Hematopoietic multipotent progenitor cell treated with erythropoietin and hydrocortisone succinate and interleukin-3 and kit ligand, for 15 days (in vitro differentiated cells): ENCODE data around the gene QRFPR.
"Not testable (repeated sequence)": the region's sequence is repeated elsewhere in the genome, so short reads cannot be mapped to it uniquely, and the experiment has no call there.

Experiments used
- DNase-seq: peaks from one replicate; pipeline ENCODE4 v3.0.0-alpha.2; 2015; ENCODE audit warnings: low spot score

Gene QRFPR

GRCh38 chr4:121380776-121381462 lies at the start of gene QRFPR:
Gene QRFPR (minus strand): TSS chr4:121381018. CDS start chr4:121380647, 371 bp downstream.
- DNase-seq: no peak

DNA sequence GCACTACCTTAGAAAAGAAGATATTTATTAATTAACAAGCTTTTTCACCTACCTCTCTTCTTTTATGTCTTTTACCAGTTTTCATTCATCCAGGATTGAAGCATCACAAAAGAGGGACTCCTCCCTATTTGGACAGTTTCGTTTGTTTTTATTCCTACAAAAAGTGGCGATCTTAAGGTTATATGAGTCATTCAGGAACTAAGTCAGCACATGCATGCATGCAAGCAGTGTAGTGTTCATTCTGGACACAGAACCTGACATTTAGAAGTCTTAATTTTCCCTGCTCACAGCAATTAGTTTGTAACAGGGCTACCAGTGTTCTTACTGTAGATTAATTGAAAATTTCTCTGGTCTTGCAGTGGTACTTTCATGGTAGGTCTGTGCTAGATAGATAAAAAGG lies 47.9 kb upstream of the QRFPR start:
- DNase-seq: no peak

- DNase-seq: no peak
Observed at GRCh38 chr4:121421594-121421993, 40.8 kb upstream of the QRFPR start.

- no peak for DNase-seq
Observed at GRCh38 chr4:121411151-121411744, 30.4 kb upstream of the QRFPR start.

- DNase-seq: not testable (repeated sequence)
Observed at GRCh38 chr4:121408567-121408966, 27.7 kb upstream of the QRFPR start.

DNA sequence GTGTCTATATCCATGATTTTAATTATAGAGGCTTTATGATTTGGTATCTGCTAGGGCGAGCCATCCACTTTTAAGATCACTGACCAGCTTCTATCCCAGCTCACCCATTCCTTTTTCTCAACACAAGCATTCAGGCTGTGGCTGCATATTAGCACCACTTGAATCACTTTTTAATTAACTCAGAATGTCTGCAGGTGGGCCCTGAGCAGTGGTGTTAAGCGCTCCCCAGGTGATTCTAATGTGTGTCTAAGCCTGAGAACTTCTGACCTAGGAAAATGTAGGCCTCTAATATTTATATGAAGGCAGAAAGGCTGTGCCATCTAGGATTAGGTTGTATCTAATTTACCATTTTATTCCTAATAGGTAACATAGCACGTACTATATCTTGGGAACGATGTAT lies 19.8 kb upstream of the QRFPR start:
- no peak for DNase-seq

DNA sequence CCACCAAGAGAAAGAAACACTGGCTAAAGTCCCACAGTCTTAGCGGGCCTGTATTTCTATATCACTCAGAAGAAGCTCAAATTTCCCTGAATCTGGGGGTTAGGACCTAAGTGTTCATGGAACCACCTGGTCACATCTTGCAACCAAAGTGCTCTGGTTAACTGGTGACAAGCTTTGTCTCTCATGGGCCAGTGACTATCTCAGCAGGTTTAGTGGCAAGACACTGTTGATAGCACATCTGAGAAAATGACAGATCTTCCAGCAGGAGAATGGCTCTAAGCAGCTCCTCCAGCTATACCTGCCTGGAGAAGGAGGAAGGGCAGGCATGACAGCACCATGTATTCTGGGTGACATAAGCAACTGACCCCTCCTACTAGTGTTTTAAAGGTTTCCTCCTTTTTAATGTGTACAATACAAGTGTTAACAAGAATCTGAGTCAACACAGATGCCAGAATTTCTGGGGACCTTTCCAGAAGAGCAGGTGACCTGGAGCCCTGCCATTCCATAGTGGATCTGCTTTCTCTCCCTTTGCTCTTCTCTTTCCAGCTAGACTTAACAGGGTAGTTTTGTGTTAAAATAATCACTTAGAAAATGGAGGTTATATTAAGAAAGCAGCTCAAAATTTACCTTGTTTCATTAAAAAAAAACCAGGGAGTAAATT lies 17.3 kb upstream of the QRFPR start:
- no peak for DNase-seq

DNA sequence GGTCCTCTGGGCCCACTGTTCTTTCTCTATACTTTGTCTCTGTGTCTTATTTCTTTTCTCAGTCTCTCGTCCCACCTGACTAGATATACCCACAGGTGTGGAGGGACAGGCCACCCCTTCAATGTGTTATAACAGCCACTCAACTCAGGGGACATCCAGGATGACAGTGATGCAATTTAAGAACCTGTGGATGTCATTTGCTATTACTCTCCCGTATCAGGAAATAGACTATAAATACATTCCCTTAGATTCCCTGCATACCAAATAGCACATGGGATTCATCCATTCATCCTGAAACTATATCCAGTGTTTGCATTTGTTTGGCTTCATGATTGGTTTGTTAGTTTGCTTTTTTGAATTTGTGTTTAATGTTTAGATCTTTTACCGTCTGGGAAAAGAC lies 16.6 kb upstream of the QRFPR start:
- DNase-seq: no peak

- DNase-seq: no peak
Observed at GRCh38 chr4:121392426-121393086, 11.7 kb upstream of the QRFPR start.

DNA sequence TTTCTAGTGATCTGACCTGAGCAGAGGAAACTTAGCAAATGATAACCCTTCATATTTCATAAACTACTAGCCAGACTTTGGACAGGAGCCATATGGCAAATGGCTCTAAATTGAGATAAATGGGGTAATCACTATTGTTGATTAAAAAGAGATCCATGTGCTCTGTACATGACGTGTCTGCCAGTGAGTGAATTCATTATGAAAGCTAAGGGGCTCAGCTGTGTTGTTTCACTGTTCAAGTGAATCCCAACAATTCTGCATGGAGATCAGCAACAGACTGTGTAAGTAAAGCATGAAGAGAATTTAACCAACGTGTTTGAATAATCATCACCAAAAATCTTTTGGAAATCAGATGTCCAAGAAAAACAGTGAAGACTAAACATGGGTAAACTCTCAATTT lies 9.5 kb upstream of the QRFPR start:
- no peak for DNase-seq

DNA sequence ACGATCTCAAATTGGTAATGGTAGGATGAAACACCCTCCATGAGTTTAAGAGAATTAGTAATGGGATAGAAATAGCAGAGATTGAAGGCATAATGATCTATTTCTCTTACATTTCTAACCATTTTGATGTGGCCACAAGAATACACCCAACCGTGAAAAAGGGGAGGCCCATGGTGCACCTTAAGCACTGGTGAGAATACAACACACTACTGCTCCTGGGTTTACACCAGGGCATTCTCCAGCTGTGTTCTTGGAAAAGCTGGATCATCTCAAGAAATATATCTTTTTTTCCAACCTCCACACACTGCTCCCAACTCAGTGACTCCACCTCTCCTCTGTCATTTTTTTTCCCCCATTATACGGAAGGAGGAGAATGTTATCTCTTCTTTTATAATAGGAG lies 1.5 kb downstream of the QRFPR start:
- no peak for DNase-seq

DNA sequence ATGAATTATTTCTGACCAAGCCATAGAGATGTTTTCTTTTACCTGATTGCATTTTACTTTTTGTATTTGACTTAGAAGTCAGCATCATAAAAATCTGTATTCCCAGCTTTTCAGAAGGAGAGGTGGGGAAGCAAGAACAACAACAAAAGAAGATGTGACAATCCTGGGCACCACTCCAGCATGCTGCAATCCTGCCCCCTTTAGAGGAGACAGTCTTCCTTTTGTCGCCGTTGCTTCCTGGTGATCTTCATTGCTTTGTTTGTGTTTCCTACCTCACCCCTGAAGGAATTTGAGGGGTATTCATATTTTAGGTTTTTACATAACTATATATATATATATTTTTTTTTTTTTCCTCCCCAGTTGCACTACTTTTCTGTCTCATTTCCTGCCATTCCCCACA lies 3.7 kb downstream of the QRFPR start:
- DNase-seq: no peak

DNA sequence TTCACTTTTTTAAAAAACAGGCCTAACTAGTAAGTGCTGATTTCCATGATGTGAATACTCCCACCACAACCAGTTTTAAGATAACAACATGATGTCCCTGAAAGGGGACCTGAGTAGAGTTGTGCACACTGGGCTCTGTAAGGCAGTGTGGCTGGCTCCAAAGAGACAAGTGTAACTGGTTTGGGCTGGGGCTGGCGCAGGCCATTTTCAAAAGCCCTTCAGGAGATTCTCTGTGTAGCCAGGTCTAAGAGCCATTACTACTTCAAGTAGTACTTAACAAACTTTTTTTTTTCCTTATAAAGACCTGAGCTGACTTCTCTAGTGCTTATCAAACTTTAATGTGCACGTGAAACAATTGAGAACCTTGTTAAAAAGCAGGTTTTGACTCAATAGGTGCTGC lies 4.3 kb downstream of the QRFPR start:
- no peak for DNase-seq

GRCh38 chr4:121376097-121376496 lies 4.7 kb downstream of the QRFPR start:
- DNase-seq: no peak

DNA sequence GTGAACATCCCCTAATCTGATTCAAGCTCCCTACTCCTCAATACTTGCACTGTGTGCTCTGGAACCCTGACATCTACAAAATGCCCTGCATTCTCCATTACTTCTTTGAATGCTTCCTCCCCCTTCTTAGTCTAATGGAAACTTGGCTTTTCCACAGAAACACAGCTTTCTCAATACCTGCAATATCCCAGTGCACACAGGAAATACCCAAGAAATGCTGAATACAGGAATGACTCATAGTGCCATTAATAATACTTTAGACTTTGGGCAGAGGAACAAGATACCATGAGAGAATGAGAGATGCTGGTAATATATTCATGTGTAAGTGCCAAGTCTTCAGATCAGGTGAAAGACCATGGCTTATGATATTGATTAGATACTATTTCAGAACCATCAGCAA lies 5.6 kb downstream of the QRFPR start:
- no peak for DNase-seq

DNA sequence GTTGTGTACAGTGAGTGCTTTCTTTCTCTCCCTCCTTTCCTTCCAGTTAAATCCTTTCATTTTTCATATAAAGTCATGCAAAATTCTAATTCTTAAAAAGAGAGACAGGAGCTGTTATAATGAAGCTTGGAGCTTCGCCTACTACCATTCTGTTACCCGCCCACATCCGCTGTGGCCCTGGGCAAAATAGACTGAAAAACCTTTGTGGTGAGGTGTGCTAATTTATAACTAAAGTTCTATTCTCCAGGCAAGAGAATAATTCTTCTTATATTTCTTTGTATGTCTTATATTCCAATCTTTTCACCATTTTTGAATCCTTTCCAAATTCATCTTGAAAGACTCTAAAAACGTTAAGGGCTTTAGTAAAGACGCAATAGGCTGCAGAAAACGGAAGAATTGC lies 7.0 kb downstream of the QRFPR start:
- no peak for DNase-seq

DNA sequence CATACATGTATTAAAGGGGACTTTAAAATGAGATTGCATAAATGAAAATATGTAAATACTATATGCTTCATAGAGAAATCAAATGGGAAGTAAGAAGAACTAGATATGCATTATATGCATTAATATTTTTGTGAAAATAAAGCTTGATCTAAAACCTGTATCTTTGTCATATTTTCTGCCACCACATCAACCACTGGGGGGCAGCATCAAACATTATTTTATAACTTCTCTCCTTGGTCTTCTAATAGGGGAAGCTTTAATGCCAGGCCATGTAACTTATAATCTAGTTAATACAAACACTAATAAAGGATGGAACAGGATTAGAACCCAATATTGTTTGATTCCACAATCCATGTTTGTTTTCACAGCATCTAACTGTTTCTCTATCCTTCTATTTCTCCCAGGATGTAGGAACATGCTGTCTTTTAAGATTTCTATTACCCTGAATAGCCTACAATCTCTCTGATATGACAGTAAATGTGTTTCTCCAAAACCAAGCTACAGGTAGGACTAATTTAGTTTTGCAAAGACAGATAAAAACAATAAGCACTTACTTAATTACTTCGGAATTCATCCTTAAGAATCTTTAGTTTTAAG lies 10.0 kb downstream of the QRFPR start:
- peak; percentile 10 for DNase-seq

GRCh38 chr4:121360495-121360894 lies 20.3 kb downstream of the QRFPR start:
- no peak for DNase-seq

DNA sequence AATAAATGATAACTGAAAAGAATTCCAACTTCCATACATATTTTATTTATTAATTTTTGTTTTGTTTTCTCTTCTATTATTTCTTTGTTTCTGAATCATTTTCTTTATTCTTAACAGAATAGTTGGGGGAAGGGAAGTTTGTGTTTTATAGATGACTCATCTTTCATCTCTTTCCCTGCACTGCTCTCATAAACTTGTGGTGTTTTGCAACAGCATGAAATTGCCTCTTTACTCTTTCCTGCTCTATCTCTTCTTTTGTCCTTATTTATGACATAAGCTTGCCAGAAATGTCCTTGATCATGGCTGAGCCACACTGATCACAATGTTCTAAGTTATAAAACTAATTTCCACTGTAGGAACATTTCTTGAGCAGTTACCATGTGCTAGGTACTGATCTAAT lies 22.3 kb downstream of the QRFPR start:
- no peak for DNase-seq

DNA sequence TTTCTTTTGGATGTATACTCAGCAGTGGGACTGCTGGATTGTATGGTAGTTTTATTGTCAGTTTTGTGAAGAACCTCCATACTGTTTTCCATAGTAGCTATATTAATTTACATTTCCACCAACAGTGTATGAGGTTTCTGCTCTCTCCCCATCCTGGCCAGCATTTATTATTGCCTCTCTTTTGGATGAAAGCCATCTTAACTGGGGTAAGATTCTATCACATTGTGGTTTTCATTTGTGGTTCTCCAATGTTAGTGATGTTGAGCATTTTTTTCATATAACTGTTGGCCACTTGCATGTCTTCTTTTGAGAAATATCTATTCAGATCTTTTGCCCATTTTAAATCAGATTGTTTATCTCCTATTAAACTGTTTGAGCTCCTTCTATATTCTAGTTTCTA lies 27.6 kb downstream of the QRFPR start:
- no peak for DNase-seq

GRCh38 chr4:121344098-121344497 lies 36.7 kb downstream of the QRFPR start:
- no peak for DNase-seq

GRCh38 chr4:121340247-121340646 lies 40.6 kb downstream of the QRFPR start:
- DNase-seq: no peak

GRCh38 chr4:121339824-121340223 lies 41.0 kb downstream of the QRFPR start:
- DNase-seq: no peak
